Upper lobe of left lung (tissue), 6 donors: ENCODE measurements around the gene IGF2BP3. TPM values are rescaled to one million over a fixed set of nuclear protein-coding genes. Genes with fewer than 3 reads are reported as not detected.
A peak's percentile ranks its signal among the peaks of the same experiment; 100 is the strongest.

ENCODE experiments used
- ATAC-seq, 2 donors: fragments of 200-7000 bp; cut with Tn5 transposase; one replicate each; pipeline ENCODE4 v1.9.1; 2022; ENCODE audit warnings: mild to moderate bottlenecking in 2 of 2, moderate library complexity in 2 of 2; ENCODE audit not compliant: low FRiP score in 2 of 2
- DNase-seq, 2 donors: peaks; one replicate each; pipeline ENCODE4 v3.0.0-alpha.2; 2019 to 2020
- H3K27ac ChIP-seq, 4 donors: fragments of 200-600 bp; sonication (generic); one replicate each; pipeline ENCODE4 v1.5.1; 2016 to 2019
- H3K27me3 ChIP-seq, 4 donors: fragments of 200-600 bp; sonication (generic); one replicate each; pipeline ENCODE4 v1.5.1; 2017 to 2019
- H3K36me3 ChIP-seq, 4 donors: fragments of 200-600 bp; sonication (generic); one replicate each; pipeline ENCODE4 v1.5.1; 2016 to 2019
- H3K4me1 ChIP-seq, 4 donors: fragments of 200-600 bp; sonication (generic); one replicate each; pipeline ENCODE4 v1.5.1; 2018 to 2019
- H3K4me3 ChIP-seq, 4 donors: fragments of 200-600 bp; sonication (generic); one replicate each; pipeline ENCODE4 v1.5.1; 2017 to 2019; ENCODE audit warnings: mild to moderate bottlenecking in 2 of 4, moderate library complexity in 1 of 4
- H3K9me3 ChIP-seq, 4 donors: fragments of 200-600 bp; sonication (generic); one replicate each; pipeline ENCODE4 v1.5.1; 2018 to 2019
- EP300 ChIP-seq, 4 donors: sonication (generic); formaldehyde crosslinking; IDR thresholded peaks; one replicate each; pipeline ENCODE4 v1.5.1; 2017; ENCODE audit warnings: antibody characterized with exemption in 4 of 4, control low read depth in 2 of 4
- POLR2A ChIP-seq, 4 donors: fragments of 450-650 bp; IDR thresholded peaks; one replicate each; pipeline ENCODE4 v1.5.1; 2016 to 2017; ENCODE audit warnings: antibody characterized with exemption in 4 of 4, mild to moderate bottlenecking in 2 of 4
- POLR2AphosphoS5 ChIP-seq, 2 donors: sonication (generic); formaldehyde crosslinking; IDR thresholded peaks; one replicate each; pipeline ENCODE4 v1.5.1; 2017; ENCODE audit warnings: antibody characterized with exemption in 2 of 2
- WGBS, 2 donors: methylation state at CpG; one replicate each; pipeline ENCODE4 v1.1.5; 2017 to 2018; 5-methylcytosine and 5-hydroxymethylcytosine counted together
- total RNA-seq, 6 donors: library from RNA; depleted of rRNA in 4 of 6; stranded (reverse); fragments of >200 nt in 4 of 6; gene quantifications; one replicate each; pipeline versions ENCODE4 v1.1.0 to v1.2.1, GENCODE V29; 2016 to 2021
- TF ChIP-seq, protein P1 (sequence below), 6 experiments: fragments of 450-650 bp in 4 of 6; fragments of 200-600 bp in 2 of 6; sonication (generic) in 2 of 6; IDR thresholded peaks; one replicate each; pipeline ENCODE4 v1.5.1; 2016 to 2019; ENCODE audit warnings: antibody characterized with exemption in 6 of 6
- donor health status: DM: no; HTN: no; CAD: no; lungs with moderate emphysema.
- donor health status: DM: no; HTN: yes; CAD: no; lungs with severe emphysema.

The IGF2BP3 gene
- total RNA-seq, 6 donors from 2014 or later = 0.91 to 1.5 (median 1.1) TPM; not detected in 2

DNA sequence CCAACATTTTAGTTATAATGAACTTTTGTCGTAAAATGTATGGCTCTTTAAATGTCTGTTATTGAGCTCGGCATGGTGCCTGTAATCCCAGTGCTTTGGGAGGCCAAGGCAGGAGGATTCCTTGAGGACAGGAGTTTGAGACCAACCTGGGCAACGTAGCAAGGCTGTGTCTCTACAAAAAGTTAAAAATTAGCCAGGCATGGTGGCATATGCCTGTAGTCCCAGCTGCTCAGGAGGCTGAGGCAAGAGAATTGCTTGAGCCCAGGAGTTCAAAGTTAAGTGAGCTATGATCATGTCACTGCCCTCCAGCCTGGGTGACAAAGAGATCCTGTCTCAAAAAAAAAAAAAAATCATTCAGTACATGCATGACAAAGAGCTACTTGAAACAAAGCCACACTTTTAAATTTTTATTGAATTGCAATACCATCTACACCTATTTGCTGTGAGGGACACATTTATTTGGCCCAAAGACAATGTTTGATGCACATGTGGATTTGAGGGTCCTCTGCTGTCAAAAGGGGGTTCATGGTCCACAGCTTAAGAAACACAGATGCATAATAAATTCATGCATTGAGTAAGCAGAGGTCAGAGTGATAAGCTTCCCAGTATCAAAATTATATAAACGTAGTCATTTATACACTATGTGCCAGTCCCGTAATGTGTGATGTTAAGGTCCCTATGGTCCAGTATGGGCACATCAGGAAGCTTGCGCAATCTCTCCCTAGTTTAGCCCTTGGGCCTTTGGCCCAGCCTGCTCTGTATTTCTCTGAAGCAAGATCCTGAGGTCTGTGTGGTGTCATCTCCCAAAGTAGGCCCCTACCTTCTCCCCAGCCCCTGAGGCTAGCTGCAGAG is 175.5 kb downstream of the IGF2BP3 start:
- no peaks in the 10 kb centered on the region for H3K36me3 ChIP-seq
- peaks cover 4 to 11% (median 8%) of the 10 kb centered on the region in 4 donors for H3K4me1 ChIP-seq
- no peak for DNase-seq
- no peaks in the 10 kb centered on the region for H3K27me3 ChIP-seq
- 71 to 91% methylated on average over 6 of the region's 6 CpGs for whole genome bisulfite sequencing, 2 donors
- TF ChIP-seq EP300 (IDR thresholded peaks at IDR 0.05) = no peak
- TF ChIP-seq POLR2AphosphoS5 (IDR thresholded peaks at IDR 0.05) = no peak
- TF ChIP-seq POLR2A (IDR thresholded peaks at IDR 0.05) = no peak
- TF ChIP-seq, protein P1, sequence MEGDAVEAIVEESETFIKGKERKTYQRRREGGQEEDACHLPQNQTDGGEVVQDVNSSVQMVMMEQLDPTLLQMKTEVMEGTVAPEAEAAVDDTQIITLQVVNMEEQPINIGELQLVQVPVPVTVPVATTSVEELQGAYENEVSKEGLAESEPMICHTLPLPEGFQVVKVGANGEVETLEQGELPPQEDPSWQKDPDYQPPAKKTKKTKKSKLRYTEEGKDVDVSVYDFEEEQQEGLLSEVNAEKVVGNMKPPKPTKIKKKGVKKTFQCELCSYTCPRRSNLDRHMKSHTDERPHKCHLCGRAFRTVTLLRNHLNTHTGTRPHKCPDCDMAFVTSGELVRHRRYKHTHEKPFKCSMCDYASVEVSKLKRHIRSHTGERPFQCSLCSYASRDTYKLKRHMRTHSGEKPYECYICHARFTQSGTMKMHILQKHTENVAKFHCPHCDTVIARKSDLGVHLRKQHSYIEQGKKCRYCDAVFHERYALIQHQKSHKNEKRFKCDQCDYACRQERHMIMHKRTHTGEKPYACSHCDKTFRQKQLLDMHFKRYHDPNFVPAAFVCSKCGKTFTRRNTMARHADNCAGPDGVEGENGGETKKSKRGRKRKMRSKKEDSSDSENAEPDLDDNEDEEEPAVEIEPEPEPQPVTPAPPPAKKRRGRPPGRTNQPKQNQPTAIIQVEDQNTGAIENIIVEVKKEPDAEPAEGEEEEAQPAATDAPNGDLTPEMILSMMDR (IDR thresholded peaks at IDR 0.05) = no peak
- ATAC-seq = no peak
- no peak overlapping the region for H3K4me3 ChIP-seq
- H3K27ac ChIP-seq = no peak overlapping the region
- H3K9me3 ChIP-seq = no peaks in the 10 kb centered on the region

DNA sequence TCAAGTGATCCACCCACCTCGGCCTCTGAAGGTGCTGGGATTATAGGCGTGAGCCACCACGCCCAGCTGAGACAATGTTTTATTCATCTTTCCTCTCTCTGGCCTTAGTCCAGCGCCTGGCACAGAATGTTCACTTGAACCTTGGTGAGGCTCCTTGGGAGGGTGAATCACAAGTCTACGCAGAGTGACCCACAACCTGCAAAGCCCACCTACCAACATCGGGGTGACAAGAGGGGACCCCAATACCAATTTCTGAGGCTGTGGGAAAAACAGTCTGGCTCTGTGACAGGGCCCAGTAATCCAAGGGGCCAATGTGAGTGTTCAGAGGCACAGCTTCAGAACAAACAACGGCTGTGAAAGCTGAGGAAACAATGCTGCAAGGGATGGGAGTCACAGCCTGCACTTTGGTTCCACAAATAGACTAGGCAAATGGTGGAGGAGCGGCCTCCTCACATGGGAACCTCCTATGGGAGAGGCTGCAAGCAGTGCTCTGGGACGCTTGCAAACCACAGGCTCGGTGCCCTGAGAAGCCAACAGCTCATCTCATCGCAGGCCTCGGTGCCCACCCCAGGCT is 176.7 kb downstream of the IGF2BP3 start:
- ATAC-seq (no peak), DNase-seq (peak in 1 of 2 donors; percentile 20)
- Histone ChIP-seq H3K27me3 (no peaks in the 10 kb centered on the region), H3K4me3 (no peak overlapping the region), H3K4me1 (peaks cover under 1 to 7% (median 3%) of the 10 kb centered on the region in 4 donors), H3K9me3 (no peaks in the 10 kb centered on the region), H3K36me3 (no peaks in the 10 kb centered on the region), H3K27ac (no peak overlapping the region)
- no peak for TF ChIP-seq EP300 (IDR thresholded peaks at IDR 0.05)
- TF ChIP-seq, protein P1 (IDR thresholded peaks at IDR 0.05) = no peak
- TF ChIP-seq POLR2A (IDR thresholded peaks at IDR 0.05) = no peak
- no peak for TF ChIP-seq POLR2AphosphoS5 (IDR thresholded peaks at IDR 0.05)
- WGBS, 2 donors = 90 to 93% methylated on average over 9 to 12 of the region's 12 CpGs

DNA sequence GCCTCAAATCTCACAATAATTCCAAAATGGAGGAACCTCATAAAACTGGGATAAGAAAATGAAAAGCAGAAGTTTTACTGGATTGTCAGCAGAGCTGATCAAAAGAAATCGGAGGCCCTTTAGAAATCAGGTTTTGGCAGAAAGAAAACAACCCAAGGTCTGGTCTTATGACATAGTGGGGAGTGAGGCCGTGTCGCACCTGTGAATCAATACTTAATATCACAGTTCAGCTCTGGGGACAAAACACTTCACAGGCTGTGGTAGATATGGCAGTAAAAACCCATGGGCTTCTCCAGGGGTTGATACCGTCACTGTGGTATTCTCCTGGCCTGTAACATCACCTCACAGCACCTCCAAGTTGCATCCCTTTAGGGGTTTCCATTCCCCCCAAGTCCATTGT is 177.7 kb downstream of the IGF2BP3 start:
- Histone ChIP-seq H3K4me3 (no peak overlapping the region), H3K36me3 (no peaks in the 10 kb centered on the region), H3K9me3 (no peaks in the 10 kb centered on the region), H3K27ac (no peak overlapping the region), H3K4me1 (no peaks in the 10 kb centered on the region), H3K27me3 (no peaks in the 10 kb centered on the region)
- ATAC-seq = no peak
- 98 to 99% methylated on average over 4 of the region's 4 CpGs for WGBS, 2 donors
- DNase-seq = no peak
- TF ChIP-seq, protein P1 (IDR thresholded peaks at IDR 0.05) = no peak
- TF ChIP-seq EP300 (IDR thresholded peaks at IDR 0.05) (no peak), POLR2AphosphoS5 (IDR thresholded peaks at IDR 0.05) (no peak), POLR2A (IDR thresholded peaks at IDR 0.05) (no peak)

DNA sequence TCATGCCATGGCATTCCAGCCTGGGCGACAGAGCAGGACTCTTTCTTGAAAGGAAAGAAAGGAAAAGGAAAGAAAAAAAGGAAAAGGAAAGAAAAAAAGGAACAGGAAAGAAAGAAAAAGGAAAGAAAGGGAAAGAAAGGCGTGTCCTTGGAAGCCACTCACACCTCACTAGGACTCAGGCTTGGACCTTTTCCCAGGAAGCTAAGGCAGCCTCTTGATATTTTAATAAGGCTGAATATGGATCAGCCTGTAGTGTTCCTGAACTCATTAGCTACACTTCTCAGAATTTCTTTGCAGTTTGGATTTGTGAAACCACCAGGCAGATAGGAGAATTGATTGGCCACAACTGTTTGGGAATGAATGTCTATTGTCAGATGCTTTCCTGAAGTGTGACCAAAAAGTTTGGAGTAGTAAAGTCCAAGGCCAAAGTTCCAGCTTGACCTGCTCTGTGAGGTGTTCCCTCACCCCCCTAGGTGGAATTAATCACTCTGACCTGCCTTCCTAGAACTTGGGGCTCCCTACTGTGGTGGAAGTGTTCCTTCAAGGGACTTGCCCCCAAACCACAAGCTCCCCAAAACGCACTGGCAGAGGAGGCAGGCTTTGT is 178.2 kb downstream of the IGF2BP3 start:
- Histone ChIP-seq H3K27me3 (no peaks in the 10 kb centered on the region), H3K9me3 (no peaks in the 10 kb centered on the region), H3K4me1 (no peaks in the 10 kb centered on the region), H3K27ac (no peak overlapping the region), H3K4me3 (no peak overlapping the region), H3K36me3 (no peaks in the 10 kb centered on the region)
- ATAC-seq (no peak), DNase-seq (peak in 1 of 2 donors; percentile 32)
- 62 to 67% methylated on average over 3 of the region's 3 CpGs for WGBS, 2 donors
- no peak for TF ChIP-seq POLR2A (IDR thresholded peaks at IDR 0.05)
- TF ChIP-seq EP300 (IDR thresholded peaks at IDR 0.05) = no peak
- TF ChIP-seq, protein P1 (IDR thresholded peaks at IDR 0.05) = no peak
- no peak for TF ChIP-seq POLR2AphosphoS5 (IDR thresholded peaks at IDR 0.05)
